HepG2 (cell line): ENCODE results near the gene TDRD10. TPM values are rescaled to one million over a fixed set of nuclear protein-coding genes. Genes with fewer than 3 reads are reported as not detected.

ENCODE experiments used
- ATAC-seq: fragments of 200-7000 bp; cut with Tn5 transposase; 3 replicates; pipeline ENCODE4 v1.9.1; 2020; ENCODE audit warnings: mild to moderate bottlenecking, moderate library complexity
- BruUV-seq: library from RNA; stranded (reverse); fragments of 400-500 nt; replicated peaks from 2 replicates; lab custom pipeline; 2021; lab: Mats Ljungman, UMichigan
- CTCF ChIA-PET: fragments of 300-600 bp; formaldehyde crosslinking; extraction: SDS; loops from one replicate; lab custom pipeline; 2021; ENCODE audit warnings: low total read pairs, inconsistent platforms, low intra/inter-chr PET ratio; lab: Yijun Ruan, JAX
- POLR2A ChIA-PET: fragments of 350-600 bp; sonication (Branson Sonifier 250); formaldehyde crosslinking; loops from one replicate; lab custom pipeline; 2020; ENCODE audit warnings: antibody characterized with exemption, inconsistent platforms; lab: Yijun Ruan, JAX
- DNase-seq: peaks from one replicate; pipeline ENCODE4 v3.0.0-alpha.2; 2015; ENCODE audit warnings: low spot score
- FAIRE-seq: peaks from 3 replicates; lab custom pipeline; 2011; peaks lifted over from hg19 to GRCh38; lab: Jason Lieb, UNC
- H2AFZ ChIP-seq: one replicate; pipeline ENCODE4 v1.6.1; 2011; ENCODE audit warnings: low read length, inconsistent platforms
- H3K27ac ChIP-seq: fragments of 300-600 bp; 3 replicates; pipeline ENCODE4 v1.8.0; 2011; ENCODE audit warnings: mixed run types, mild to moderate bottlenecking, mixed read lengths, low read length, inconsistent platforms; ENCODE audit not compliant: insufficient read depth; ENCODE audit errors: extremely low read length
- H3K27me3 ChIP-seq, 2 experiments: fragments of 200-600 bp in 1 of 2; 2 replicates in 1 of 2; 3 replicates in 1 of 2; pipeline versions ENCODE4 v1.6.0 to v1.8.0; 2011; ENCODE audit warnings: low read length in 2 of 2, mild to moderate bottlenecking in 2 of 2, moderate library complexity in 2 of 2, inconsistent platforms in 1 of 2; ENCODE audit not compliant: insufficient read depth in 2 of 2, control insufficient read depth in 1 of 2
- H3K36me3 ChIP-seq, 2 experiments: fragments of 200-600 bp in 1 of 2; replicated peaks in 1 of 2; 2 replicates in 1 of 2; 3 replicates in 1 of 2; pipeline versions ENCODE4 v1.5.1 to v1.8.0; 2011; ENCODE audit warnings: low read length in 2 of 2, inconsistent platforms in 1 of 2; ENCODE audit not compliant: insufficient read depth in 2 of 2, control insufficient read depth in 1 of 2
- H3K4me1 ChIP-seq: 2 replicates; pipeline ENCODE4 v1.5.1; 2012; ENCODE audit warnings: low read length, inconsistent platforms; ENCODE audit not compliant: insufficient read depth
- H3K4me2 ChIP-seq: 2 replicates; pipeline ENCODE4 v1.6.0; 2011; ENCODE audit warnings: low read depth, low read length, inconsistent platforms
- H3K4me3 ChIP-seq, 3 experiments: fragments of 200-600 bp in 1 of 3; sonication (generic), shearing (Covaris generic) in 1 of 3; replicated peaks in 1 of 3; 2 replicates each; pipeline ENCODE4 v1.5.1; 2011 to 2016; ENCODE audit warnings: low read length in 3 of 3, inconsistent platforms in 2 of 3, low read depth in 2 of 3, mild to moderate bottlenecking in 2 of 3, control low read depth in 1 of 3, mixed read lengths in 1 of 3; ENCODE audit not compliant: insufficient read depth in 1 of 3
- H3K79me2 ChIP-seq: one replicate; pipeline ENCODE4 v1.6.1; 2011; ENCODE audit warnings: low read length, inconsistent platforms; ENCODE audit not compliant: insufficient read depth
- H3K9ac ChIP-seq: 2 replicates; pipeline ENCODE4 v1.6.0; 2011; ENCODE audit warnings: mild to moderate bottlenecking, low read depth, low read length, inconsistent platforms; ENCODE audit not compliant: insufficient read depth
- H3K9me3 ChIP-seq: 2 replicates; pipeline ENCODE4 v1.5.1; 2012; ENCODE audit warnings: mild to moderate bottlenecking, low read length
- H4K20me1 ChIP-seq: 2 replicates; pipeline ENCODE4 v1.6.0; 2011; ENCODE audit warnings: inconsistent platforms, mild to moderate bottlenecking, low read length, moderate library complexity; ENCODE audit not compliant: insufficient read depth
- CSRNP2 ChIP-seq: sonication (generic); formaldehyde crosslinking; conservative IDR thresholded peaks from 2 replicates; pipeline ENCODE4 v1.8.0; 2022; ENCODE audit warnings: low read depth, missing genetic modification reagents
- DPF2 ChIP-seq: sonication (generic); formaldehyde crosslinking; IDR thresholded peaks from 2 replicates; pipeline ENCODE4 v1.4.0; 2020; ENCODE audit warnings: mild to moderate bottlenecking, low read depth, missing genetic modification reagents, borderline replicate concordance
- NR2F1 ChIP-seq, 2 experiments: fragments of 450-650 bp in 1 of 2; formaldehyde crosslinking in 1 of 2; IDR thresholded peaks; 2 replicates each; pipeline versions ENCODE4 v1.5.0 to v1.6.1; 2016 to 2020; ENCODE audit warnings: mild to moderate bottlenecking in 1 of 2, missing compliant biosample characterization in 1 of 2, missing genetic modification reagents in 1 of 2, moderate library complexity in 1 of 2
- RAD21 ChIP-seq: fragments of 450-650 bp; formaldehyde crosslinking; IDR thresholded peaks from 2 replicates; pipeline ENCODE4 v1.5.0; 2020; ENCODE audit warnings: mild to moderate bottlenecking
- RARA ChIP-seq: IDR thresholded peaks from 2 replicates; pipeline ENCODE4 v1.6.1; 2016; ENCODE audit warnings: missing genetic modification reagents, missing compliant biosample characterization
- RBM22 ChIP-seq: fragments of 200-400 bp; formaldehyde crosslinking; optimal IDR thresholded peaks from 2 replicates; pipeline ENCODE3; 2017; ENCODE audit warnings: mild to moderate bottlenecking, low read length, moderate library complexity
- REL ChIP-seq: sonication (generic); formaldehyde crosslinking; conservative IDR thresholded peaks from 2 replicates; pipeline ENCODE4 v1.8.0; 2022; ENCODE audit warnings: mild to moderate bottlenecking, missing genetic modification reagents, moderate library complexity
- SNAPC5 ChIP-seq: sonication (generic); formaldehyde crosslinking; IDR thresholded peaks from 2 replicates; pipeline ENCODE4 v1.8.1; 2023; ENCODE audit warnings: mild to moderate bottlenecking, missing genetic modification reagents, borderline replicate concordance
- ZKSCAN8 ChIP-seq: IDR thresholded peaks from 2 replicates; pipeline ENCODE4 v1.6.1; 2016; ENCODE audit warnings: borderline replicate concordance, missing genetic modification reagents, missing compliant biosample characterization
- ZNF260 ChIP-seq: sonication (generic); formaldehyde crosslinking; IDR thresholded peaks from 2 replicates; pipeline ENCODE4 v1.4.0; 2020; ENCODE audit warnings: missing genetic modification reagents, low read depth, mild to moderate bottlenecking, borderline replicate concordance
- ZNF484 ChIP-seq: sonication (generic); formaldehyde crosslinking; IDR thresholded peaks from 2 replicates; pipeline ENCODE4 v1.5.1; 2020; ENCODE audit warnings: mild to moderate bottlenecking, low read depth, missing genetic modification reagents, borderline replicate concordance
- ZNF615 ChIP-seq: sonication (generic); formaldehyde crosslinking; IDR thresholded peaks from 2 replicates; pipeline ENCODE4 v1.5.0; 2020; ENCODE audit warnings: mild to moderate bottlenecking, missing genetic modification reagents, borderline replicate concordance
- ZNF770 ChIP-seq: sonication (generic); formaldehyde crosslinking; IDR thresholded peaks from 2 replicates; pipeline ENCODE4 v1.5.0; 2020; ENCODE audit warnings: mild to moderate bottlenecking, missing genetic modification reagents
- WGBS: methylation state at CpG from one replicate; pipeline ENCODE4 v1.1.6; 2017; ENCODE audit warnings: low lambda C conversion rate; 5-methylcytosine and 5-hydroxymethylcytosine counted together
- in situ Hi-C: cut with HindIII; loops from 2 replicates; pipeline ENCODE4 v1.10.0; 2017; ENCODE audit warnings: low pct_unique_long_range_greater_than_20kb; ENCODE audit not compliant: extremely low pct_ligation_motif_present
- intact Hi-C: fragments of 100-400 bp; cut with micrococcal nuclease; formaldehyde crosslinking; loops from one replicate; pipeline ENCODE4 v1.10.0; 2022; ENCODE audit not compliant: unreplicated experiment
- polyA plus RNA-seq, 8 experiments: library from polyadenylated mRNA; depleted of rRNA in 3 of 8; stranded (reverse) in 7 of 8; unstranded in 1 of 8; fragments of >200 nt; fragmentation: Illumina TruSeq in 4 of 8; extraction: Trizol in 4 of 8; gene quantifications; 2 replicates each; pipeline versions ENCODE4 v1.2.1 to v1.2.3, GENCODE V29; 2011 to 2016; ENCODE audit warnings: low read depth in 4 of 8, missing spikeins in 1 of 8, mixed read lengths in 1 of 8; ENCODE audit not compliant: insufficient read depth in 1 of 8
- total RNA-seq, 5 experiments: library from RNA; depleted of rRNA; stranded (reverse); fragments of >200 nt; fragmentation: Illumina TruSeq; extraction: Trizol; gene quantifications; 2 replicates each; pipeline ENCODE4 v1.2.3, GENCODE V29; 2016; ENCODE audit warnings: low read depth in 1 of 5

The TDRD10 gene
- total and polyA plus RNA-seq, 2 of the 13 experiments (the other 11 are each of a cell fraction or from before 2014, with no cell fraction given), result not detected

- ChIA-PET POLR2A (no interaction called here), CTCF (no interaction called here)
- ATAC-seq (no peak), FAIRE-seq (no peak), DNase-seq (no peak)
- H3K36me3 ChIP-seq, result peaks cover 39 to 96% of the 10 kb centered on the region in 2 experiments
- in situ Hi-C loops (no loop called here), intact Hi-C loops (no loop called here)
- no peaks in the 10 kb centered on the region for H3K79me2 ChIP-seq
- no peaks in the 10 kb centered on the region for H3K27me3 ChIP-seq
- H4K20me1 ChIP-seq, result peaks cover 7% of the 10 kb centered on the region; the same call in 1 of the 2 replicates
- no TSS peak for BruUV-seq
- no peak overlapping the region for H2AFZ ChIP-seq
- 0 out of 2 replicates have a peak, but pooled peaks cover 7% of the 10 kb centered on the region for H3K4me1 ChIP-seq
- H3K4me2 ChIP-seq, result no peak overlapping the region
- WGBS, result 89% methylated on average over 5 of the region's 5 CpGs
- H3K27ac ChIP-seq, result no peak overlapping the region
- H3K9me3 ChIP-seq, result no peaks in the 10 kb centered on the region
- H3K4me3 ChIP-seq, result no peak overlapping the region
- peak; percentile 30; the same call in 1 of the 2 replicates for TF ChIP-seq ZNF770 (CRISPR knock-in tag)
- no peak for TF ChIP-seq SNAPC5 (CRISPR knock-in tag)
- no peak overlapping the region for H3K9ac ChIP-seq
Measured at GRCh38 chr1:154590756-154591155, 88.7 kb downstream of the TDRD10 start.

DNA sequence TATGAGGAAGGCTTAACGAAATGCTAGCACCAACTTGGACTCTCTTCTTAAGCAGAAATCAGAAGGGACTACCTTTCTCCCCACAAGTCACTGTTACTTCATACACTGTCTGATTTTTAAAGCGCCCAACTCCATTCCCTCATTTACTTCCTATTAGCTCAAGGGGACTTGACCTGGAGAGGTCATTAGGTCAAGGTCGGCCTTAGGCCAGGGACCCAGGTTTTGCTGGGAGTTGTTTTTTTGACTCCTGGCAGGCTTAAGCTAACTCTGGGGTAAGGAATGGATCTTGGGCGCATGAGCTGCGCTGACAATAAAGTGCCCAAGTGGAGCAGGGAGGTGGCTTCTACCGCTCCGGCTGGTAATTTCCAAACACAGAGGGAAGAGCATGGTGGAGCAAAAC is 89.2 kb downstream of the TDRD10 start:
- Histone ChIP-seq H3K79me2 (no peaks in the 10 kb centered on the region), H3K9ac (no peak overlapping the region), H3K4me1 (0 out of 2 replicates have a peak, but pooled peaks cover 7% of the 10 kb centered on the region), H3K36me3 (peaks cover 36 to 96% of the 10 kb centered on the region in 2 experiments), H3K9me3 (no peaks in the 10 kb centered on the region), H2AFZ (no peak overlapping the region), H4K20me1 (peaks cover 7% of the 10 kb centered on the region; the same call in 1 of the 2 replicates), H3K27me3 (no peaks in the 10 kb centered on the region), H3K4me3 (no peak overlapping the region), H3K4me2 (no peak overlapping the region), H3K27ac (no peak overlapping the region)
- ChIA-PET CTCF (no interaction called here), POLR2A (interaction anchor here (0.8 kb wide), 1 partner anchor 23 kb away, joined by 3 read pairs; no protein-coding TSS in a partner anchor)
- in situ Hi-C loops (no loop called here), intact Hi-C loops (no loop called here)
- 94% methylated on average over 7 of the region's 7 CpGs for WGBS
- ATAC-seq (no peak), DNase-seq (no peak), FAIRE-seq (no peak)
- no TSS peak for BruUV-seq
- TF ChIP-seq RAD21 (CRISPR knock-in tag) (no peak), RARA (CRISPR knock-in tag) (no peak), REL (CRISPR knock-in tag) (no peak), ZNF615 (CRISPR knock-in tag) (no peak), RBM22 (peak; percentile 34), ZKSCAN8 (CRISPR knock-in tag) (no peak), DPF2 (CRISPR knock-in tag) (no peak), NR2F1 (CRISPR knock-in tag; IDR thresholded peaks at IDR 0.05) (peak in 1 of 2 experiments; percentile 52; a peak in 1 of 4 replicates), ZNF260 (CRISPR knock-in tag) (no peak), ZNF484 (no peak), CSRNP2 (CRISPR knock-in tag) (no peak)
